Pulmonary artery endothelial cell (primary cell): ENCODE data around the gene C1QTNF4. TPM values are rescaled to one million over a fixed set of nuclear protein-coding genes. Genes with fewer than 3 reads are reported as not detected.
A peak's percentile ranks its signal among the peaks of the same experiment; 100 is the strongest.

ENCODE experiments used
- DNase-seq: peaks from one replicate; pipeline ENCODE4 v3.0.0-alpha.2; 2011; ENCODE audit warnings: low read depth, low spot score
- total RNA-seq: library from RNA; depleted of rRNA; stranded (reverse); fragments of >200 nt; gene quantifications from 2 replicates; pipeline ENCODE4 v1.2.3, GENCODE V29; 2014

C1QTNF4 gene
- total RNA-seq, 1 donor from 2014 or later, result 0.13 TPM

DNA sequence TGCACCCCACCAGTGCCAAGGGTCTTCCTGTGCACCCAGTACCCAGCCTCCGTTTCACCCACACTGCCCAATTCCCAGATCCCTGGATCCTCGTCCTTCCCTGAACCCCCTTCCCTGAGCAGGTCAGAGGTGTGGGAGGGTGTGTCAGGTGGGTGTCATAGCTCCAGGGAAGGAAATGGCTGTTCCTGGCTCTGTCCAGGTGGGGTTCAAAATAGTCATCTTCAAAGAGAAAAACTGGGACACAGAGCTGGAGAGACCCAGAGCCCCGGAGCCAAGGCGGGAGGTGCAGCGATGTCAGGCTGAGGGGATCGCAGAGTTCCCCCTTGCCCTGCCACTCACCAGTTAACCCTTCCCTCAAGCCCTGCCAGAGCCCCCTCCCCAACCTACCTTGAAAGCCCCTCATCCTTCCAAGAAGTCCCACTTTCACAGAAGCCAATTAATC is 698 bp downstream of the C1QTNF4 start:
- no peak for DNase-seq

DNA sequence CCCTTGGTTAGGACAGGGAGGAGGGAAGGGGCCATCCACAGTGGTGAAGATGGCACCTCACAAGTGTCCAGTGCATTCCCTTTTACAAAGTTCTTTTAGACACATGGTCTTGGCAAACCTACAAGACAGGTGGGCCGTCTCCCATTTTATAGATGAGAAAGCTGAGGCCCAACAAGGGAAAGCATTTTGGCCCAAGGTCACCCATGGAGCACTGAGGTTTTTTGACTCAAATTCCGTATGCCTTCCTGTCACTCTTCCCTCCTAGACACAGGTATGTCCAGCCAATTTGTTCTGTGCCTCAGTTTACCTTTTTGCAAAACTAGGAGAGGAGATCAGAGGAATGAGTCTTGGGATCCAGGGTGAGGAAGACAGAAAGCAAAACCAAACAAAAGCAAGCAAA is 1.2 kb downstream of the C1QTNF4 start:
- no peak for DNase-seq

DNA sequence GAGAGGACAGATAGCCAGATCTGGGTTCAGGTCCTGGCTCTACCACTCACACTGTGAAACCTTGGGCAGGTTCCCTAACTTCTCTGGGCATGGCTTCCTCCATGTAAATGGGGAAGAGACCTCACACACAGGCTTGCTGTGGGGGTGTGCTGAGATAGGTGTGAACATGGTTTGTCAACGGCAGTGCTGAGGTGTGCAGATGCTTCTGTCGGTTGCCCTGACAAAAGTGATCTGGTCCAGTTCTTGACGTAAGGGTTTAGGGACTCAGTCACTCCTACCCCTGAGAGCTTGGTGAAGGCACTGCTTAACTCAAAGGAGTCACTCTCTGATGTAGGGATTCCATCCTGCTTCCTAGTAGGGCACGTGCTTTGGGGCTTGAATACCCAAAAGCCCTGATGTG is 2.0 kb downstream of the C1QTNF4 start:
- DNase-seq, result no peak

DNA sequence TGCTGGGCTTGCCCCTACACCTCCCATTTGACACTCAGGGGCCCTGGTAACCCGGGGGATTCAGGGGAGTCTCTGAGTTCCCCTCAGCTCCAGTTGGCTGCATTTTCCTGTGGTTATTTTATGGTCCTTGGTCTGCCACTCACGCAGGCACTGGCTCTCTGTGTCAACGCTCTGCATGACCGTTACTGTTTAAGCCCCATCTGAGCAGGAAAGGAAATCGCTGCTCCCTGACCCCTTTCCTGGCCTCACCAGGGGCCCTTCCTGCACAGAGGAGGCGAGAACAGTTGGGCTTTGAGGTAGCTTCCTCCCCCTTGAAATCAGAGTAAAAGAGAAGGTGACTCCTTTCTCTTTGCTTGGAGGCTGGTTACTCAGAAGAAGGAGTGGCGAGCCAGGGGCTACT is 2.4 kb downstream of the C1QTNF4 start:
- DNase-seq, result peak; percentile 24

DNA sequence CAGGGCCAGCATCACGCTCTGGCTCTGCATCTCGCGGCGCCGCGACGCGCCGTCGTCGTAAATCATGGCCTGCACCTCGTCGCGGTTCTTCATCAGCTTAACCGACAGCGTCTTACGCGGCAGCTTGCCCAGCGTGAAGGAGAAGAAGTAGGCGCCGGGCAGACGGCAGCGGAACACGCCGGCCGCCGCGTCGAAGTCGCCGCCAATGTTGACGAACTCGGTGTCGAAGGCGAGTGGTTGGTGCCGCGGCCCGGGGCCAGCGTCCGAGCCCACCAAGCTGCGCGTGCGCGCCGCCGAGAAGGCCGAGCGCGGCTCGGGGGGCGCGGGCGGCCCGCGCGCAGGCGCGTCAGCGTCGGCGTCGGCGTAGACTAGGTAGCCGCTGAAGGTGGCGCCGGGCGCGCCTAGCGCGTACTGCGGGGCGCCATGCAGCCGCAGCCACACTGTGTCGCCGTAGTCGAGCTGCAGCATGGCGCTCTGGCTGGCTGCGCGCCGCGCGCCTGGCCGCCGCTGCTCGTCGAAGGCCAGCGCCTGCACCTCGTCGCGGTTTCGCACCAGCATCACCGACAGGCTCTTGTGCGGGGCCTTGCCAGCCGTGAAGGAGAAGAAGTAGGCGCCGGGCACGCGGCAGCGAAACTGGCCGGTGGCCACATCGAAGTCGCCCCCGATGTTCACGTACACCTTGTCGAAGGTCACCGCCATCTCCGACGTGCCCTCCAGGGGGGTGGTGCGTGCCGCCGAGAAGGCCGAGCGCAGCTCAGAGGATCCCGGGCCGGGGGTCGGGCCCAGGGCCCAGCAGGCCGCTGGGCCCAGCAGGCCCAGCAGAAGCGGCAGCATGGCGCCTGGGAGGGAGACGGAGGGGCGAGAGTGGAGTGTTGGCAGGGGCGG is 4.0 kb downstream of the C1QTNF4 start:
- DNase-seq, result no peak

DNA sequence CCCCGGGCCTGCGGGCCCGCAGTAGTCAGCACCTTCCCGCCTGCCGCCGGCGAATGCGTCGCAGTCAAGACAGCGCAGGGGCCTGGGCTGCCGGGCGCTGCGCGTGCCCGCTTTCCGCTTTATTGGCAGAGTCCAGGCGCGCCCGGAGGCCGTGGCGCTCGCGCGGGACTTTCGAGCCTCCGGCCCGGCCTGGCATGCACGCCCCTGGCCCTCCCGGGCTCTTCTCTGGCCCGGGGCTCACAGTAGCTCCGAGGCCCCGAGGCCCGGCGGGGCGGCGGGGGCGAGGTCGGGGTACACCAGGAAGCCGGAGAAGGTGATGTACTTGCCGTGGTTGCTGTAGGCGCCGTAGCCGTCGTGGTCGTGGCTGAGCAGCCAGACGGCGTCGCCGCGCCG is 4.6 kb downstream of the C1QTNF4 start:
- no peak for DNase-seq

DNA sequence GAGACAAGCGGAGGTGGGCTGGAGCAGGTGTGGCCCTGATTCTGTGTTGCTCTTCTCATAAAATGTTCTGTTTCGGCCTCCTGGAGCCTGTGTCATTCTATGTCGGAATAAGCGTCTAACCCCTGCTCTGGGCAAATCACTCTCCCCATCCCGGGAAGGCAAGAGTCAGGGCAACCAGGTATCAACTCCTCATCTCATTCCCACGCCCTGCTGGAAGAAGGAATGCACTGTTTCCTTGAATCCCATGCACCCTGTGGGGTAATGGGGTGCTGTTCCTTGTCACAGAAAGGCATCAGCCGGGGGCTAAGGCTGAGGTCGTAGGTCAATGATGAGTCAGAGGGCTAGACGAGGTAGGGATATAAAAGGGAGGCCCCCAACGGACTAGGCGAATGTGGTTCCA is 5.1 kb downstream of the C1QTNF4 start:
- DNase-seq, result no peak

DNA sequence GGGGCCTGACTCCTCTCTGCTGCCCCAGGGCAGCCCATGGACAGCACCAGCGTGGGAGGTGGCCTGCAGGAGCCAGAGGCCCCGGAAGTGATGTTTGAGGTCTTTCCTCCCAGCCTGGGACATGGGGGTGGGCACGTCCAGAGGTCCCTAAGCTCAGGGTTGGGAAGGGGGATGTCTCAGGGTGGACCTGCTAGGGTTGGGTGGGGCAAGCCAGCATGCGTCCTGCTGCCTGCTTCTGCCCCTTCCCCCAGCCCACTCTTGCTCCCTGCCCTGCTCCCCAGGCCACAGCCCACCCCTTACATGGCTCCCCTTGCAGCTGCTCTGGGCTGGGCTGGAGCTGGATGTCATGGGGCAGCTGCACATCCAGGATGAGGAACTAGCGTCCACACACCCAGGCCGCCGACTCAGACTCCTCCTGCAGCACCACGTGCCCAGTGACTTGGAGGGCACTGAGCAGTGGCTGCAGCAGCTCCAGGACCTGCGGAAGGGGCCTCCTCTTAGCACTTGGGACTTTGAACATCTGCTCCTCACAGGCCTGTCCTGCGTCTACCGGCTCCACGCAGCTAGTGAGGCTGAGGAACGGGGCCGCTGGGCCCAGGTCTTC is 6.4 kb downstream of the C1QTNF4 start:
- no peak for DNase-seq

DNA sequence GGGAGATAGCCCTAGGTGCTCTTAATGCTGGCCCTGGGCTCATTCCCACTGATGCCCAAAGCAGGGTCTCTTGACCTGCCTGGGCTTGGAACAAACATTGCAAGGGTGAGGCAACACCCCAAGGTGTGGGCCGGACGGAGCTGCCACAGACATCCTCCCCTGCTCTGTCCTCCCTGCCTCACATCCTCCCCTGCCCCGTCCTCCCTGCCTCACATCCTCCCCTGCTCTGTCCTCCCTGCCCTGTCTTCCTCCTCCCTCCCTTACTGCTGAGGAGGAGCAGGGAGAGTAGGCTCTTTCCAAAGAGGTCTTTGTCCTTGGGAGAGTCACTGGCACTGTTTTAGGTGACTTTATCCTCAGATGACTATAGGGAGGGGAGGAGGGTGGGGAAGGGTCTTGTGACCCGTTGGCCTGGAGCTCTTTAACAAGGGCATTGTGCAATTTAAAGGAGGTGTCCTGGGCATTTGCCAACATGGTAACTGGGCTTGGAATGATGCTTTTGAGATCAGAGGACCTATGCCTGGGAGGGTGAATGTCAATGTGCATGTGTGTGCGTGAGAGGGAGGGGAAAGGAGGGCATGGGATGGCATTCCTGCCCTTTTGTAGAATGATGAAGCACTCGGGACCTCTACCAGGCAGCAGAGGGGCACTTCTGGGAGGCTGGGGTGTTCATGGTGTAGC is 7.0 kb downstream of the C1QTNF4 start:
- no peak for DNase-seq

DNA sequence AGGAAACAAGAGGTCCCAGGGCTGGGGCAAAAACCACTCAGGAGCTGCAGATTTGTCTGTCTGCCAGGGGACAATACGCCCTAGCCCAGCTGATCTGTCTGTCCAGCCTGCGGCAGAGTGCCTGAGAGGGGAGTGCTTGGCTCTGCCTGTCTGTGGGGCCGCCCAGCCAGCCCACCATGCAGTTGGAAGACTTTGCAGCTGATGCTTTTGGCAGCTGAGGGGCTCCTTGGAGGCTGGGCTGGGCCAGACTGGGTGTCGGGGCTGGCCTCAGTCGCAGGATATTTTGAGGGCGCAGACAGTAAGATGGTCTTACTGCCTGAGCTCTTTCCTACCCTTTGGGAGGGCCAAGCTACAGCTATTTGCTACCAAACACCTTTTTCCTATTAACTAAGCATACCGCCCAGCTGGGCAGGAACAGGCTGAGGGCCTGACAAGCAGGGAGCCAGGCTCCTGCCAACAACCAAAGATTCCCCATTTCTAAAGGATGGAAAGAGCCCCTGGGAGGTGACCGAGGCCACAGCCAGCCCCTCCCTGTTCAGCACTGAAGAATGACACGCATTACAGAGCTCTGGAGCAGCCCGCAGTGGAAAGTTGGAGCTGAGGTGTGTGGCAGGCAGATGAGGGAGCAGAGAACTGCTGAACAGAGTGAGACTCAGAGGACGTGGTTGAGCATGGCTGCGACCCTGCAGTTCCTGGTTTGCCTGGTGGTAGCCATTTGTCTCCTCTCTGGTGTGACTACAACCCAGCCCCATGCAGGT is 7.9 kb downstream of the C1QTNF4 start, which contains the start of gene FAM180B:
Gene FAM180B, plus strand, starts transcription at position 581 of the 758 bp plus-strand sequence. Its CDS starts 91 bp downstream, at position 672.
- no peak for DNase-seq

DNA sequence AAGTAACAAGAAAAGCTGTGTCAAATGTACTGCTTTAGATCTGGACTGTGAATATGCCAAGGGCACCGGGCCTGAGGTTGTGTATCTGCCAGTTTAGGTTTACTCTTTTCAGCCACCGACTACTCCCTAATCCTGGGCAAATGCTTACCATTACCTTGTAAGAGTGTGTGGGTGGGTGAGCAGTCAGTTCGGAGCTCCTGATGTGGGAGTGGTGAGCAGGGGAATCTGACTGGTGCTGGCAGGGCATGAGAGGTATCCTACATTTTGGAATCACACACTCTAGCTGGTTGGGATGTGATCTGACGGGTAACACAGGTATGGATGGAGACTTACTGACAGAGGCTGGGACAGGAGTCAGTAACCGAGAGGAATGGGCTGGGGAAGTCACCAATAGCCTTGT is 10.4 kb downstream of the C1QTNF4 start:
- DNase-seq, result no peak

DNA sequence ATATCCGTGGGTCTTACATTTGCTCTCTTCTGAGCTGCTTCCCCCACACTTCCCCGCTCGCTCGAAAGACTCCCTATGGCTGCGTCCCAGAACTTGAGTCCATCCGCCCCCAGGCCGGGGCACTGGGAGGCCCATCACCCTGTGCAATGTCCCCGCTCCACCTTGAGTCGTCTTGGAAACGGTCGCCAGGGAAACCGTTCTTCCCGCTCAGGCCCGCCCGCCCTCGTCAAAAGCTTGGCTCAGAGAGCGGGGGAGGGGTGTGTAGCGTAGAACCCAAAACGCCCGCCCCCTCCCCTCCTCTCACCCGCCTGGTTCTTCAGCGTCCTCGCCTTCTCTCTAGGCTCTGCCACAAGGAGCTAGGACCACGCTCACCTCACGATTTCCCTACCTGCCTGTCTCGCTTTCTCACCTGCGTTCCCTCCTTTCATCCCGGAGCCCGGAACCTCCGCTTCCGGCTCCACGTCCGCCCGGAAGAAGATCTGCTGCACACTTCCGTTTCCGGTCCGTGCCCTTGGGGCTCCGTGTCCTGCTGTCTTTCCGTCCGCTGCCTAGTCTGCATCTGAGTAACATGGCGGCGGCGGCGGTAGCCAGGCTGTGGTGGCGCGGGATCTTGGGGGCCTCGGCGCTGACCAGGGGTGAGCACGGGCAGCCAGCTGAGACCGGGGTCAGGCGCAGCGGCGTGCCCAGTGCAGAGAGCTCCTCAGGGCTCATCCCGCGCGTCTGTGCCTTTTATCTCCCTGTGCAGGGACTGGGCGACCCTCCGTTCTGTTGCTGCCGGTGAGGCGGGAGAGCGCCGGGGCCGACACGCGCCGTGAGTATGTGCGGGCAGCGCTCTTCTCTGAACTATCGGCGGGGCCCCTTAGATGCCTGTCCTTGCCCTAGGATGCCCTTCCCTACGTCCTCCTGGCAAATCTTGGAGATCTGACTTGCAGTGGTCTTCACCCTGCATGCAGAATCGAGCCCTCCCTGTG is 15.4 kb downstream of the C1QTNF4 start, which contains the start of the genes KBTBD4 and NDUFS3:
Gene KBTBD4, minus strand, starts transcription at position 447 of the 971 bp plus-strand sequence. Its CDS starts 19 bp downstream, at position 428.
Gene NDUFS3, plus strand, starts transcription at position 551 of the 971 bp plus-strand sequence. Its CDS starts 18 bp downstream, at position 569.
- DNase-seq, result peak; percentile 67

DNA sequence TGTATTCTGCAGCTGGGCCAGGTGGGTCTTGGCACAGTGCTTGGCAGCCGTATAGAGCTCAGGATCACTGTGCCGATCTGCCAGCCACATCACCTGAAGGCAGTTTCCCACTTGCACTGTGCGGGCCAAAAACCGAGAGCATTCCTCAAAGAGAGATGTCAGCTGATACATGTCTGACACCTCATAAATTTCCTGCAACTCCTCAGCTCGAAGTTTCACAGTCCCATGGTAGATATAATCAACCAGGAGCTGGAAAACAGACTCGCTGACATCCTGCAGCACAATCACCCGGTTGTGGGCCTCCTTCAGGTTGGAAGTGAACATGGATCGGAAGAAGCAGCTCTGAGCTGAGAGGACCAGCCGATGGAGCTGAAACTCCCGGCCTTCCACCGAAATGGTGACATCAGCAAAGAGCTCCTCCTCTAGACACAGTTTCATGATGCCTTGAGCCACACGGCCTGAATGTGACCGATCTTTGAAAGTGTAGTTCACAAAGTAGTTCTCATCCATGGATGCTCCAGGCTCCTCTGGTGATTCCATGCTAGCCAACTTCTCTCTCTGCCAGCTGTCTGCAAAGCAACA is 16.7 kb downstream of the C1QTNF4 start:
- DNase-seq, result no peak

DNA sequence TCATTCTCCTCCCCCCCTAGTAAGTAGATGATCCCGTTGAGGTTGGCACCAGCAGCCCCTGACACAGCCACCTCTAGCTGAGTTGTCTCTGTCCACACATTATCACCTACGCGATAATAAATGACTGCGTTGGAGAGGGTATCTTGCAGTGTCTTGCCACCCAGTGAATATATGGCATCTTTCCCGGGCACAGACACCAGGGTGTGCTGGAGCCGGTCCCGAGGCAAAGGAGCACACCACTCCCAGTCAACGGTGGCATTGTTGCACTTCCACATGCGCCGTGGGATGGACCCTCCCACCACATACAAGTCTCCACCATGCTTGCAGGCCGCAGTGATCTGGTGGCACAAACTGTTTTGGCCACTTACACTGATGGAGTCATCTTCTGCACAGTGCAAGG is 20.9 kb downstream of the C1QTNF4 start:
- no peak for DNase-seq

DNA sequence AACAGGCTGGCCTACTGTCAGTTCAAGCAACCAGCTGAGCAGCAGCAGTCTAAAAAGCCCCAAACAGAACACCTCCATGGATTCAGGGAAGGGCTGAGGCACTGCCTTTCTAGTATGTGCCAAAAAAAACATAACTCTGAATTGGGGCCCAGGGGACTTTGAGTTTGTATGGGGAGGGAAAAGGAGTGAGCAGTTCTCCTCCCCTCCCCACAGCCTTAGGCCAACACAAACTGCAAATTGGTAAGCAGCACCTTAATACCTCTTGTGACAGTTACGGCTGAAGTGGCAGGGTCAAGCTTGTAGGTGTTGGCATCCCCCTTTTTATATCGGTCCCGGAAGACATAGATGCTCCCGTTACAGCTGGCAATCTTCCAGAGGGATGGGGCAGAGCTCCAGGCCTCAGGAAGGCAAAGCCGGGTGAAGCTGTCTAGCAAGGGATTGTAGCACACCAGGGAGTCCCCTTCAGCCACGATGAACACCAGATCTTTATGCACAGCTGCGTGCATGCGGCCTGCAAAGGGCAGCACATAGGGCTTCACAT is 21.4 kb downstream of the C1QTNF4 start:
- DNase-seq, result no peak

DNA sequence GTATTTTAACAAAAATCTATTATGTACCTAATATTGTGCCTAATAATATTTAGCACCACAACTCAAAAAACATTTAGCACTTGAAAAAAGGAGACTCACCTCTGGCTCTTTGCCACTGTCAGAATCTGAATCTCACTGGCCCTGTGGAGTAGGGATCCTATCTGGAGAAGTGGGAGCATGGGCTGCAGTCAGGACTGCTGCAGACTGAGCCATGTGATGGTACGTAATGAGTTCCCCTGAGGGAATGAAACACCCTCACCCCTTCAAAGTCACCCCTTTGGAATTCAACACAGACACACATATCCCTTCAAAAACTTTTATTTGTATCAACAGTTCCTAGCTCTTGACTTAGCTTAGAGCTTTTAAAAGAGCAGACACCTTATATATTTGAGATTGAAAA is 22.3 kb downstream of the C1QTNF4 start:
- DNase-seq, result no peak

DNA sequence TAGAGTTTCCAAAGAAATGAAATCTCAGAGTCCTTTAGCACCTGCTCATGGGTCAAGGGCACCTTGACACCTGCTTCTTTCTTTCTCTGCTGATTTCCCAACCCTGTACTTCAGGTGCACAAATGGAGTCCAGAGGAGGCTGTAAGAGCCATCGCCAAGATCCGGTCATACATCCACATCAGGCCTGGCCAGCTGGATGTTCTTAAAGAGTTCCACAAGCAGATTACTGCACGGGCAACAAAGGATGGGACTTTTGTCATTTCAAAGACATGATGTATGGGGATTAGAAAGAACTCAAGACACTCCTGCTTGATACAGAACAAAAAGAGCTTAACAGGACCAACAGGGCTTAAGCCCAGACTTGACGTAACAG is 22.9 kb downstream of the C1QTNF4 start:
- no peak for DNase-seq

DNA sequence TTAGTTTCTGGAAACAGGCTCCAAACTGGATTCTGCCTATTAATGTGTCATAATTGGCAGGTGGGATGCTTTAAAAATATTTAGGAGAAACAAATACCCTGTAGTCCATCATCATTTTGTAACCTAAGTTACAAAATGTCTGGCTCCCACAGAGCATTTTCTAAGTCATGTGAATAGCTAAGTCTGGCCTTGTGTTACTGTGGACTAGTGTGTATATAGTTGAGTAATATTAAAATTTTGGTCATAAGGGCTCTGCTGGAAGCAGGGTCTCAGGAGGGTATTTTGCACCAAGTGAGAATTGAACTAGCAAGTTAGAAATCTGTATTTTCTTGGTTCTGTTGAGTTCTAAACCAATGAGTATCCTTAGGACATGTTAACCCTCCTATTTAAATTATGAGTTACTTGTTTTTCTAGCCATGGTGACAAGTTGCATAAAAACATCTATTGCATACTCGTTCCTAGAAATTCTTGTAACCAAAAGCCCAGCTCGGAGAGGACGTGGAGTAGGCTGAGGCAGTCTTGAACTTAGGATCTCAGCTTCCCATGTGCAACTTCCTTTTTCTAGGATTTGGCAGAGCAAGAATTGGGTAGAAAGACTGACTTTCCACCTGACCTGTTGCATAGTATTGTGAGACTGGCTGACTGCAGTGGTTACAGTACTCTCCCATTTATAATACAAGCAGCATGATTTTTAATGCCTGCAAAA is 23.4 kb downstream of the C1QTNF4 start:
- no peak for DNase-seq

DNA sequence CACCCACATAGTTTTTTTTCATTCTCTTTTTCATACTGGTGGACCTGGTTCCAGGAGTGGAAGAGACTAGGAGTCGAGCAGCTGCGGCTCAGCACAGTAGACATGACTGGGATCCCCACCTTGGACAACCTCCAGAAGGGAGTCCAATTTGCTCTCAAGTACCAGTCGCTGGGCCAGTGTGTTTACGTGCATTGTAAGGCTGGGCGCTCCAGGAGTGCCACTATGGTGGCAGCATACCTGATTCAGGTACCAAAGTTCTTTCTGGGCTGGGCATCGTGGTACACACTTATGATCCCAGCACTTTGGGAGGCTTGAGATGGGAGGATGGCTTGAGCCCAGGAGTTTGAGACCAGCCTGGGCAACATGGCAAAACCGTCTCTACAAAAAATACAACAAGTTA is 24.6 kb downstream of the C1QTNF4 start:
- DNase-seq, result no peak
